BE2C (cell line): ENCODE measurements around the gene ALCAM.

Experiments
- DNase-seq: peaks from one replicate; pipeline ENCODE4 v3.0.0-alpha.2; 2020
- H3K27me3 ChIP-seq: fragments of 250-450 bp; sonication (Bioruptor Pico); 2 replicates; pipeline ENCODE4 v1.5.1; 2020; ENCODE audit warnings: mild to moderate bottlenecking
- H3K36me3 ChIP-seq: fragments of 250-450 bp; sonication (Bioruptor Pico); 2 replicates; pipeline ENCODE4 v1.5.1; 2020; ENCODE audit warnings: mild to moderate bottlenecking
- H3K4me1 ChIP-seq: fragments of 250-450 bp; sonication (Bioruptor Pico); 2 replicates; pipeline ENCODE4 v1.5.1; 2020
- H3K4me3 ChIP-seq: 2 replicates; pipeline ENCODE4 v1.5.1; 2011; ENCODE audit warnings: low read depth, low read length
- H3K9me3 ChIP-seq: fragments of 250-450 bp; sonication (Bioruptor Pico); 2 replicates; pipeline ENCODE4 v1.5.1; 2020
- TF ChIP-seq, protein P1 (sequence below): IDR thresholded peaks from 2 replicates; pipeline ENCODE4 v1.5.1; 2012; ENCODE audit warnings: mild to moderate bottlenecking, low read depth, low read length

ALCAM gene

DNA sequence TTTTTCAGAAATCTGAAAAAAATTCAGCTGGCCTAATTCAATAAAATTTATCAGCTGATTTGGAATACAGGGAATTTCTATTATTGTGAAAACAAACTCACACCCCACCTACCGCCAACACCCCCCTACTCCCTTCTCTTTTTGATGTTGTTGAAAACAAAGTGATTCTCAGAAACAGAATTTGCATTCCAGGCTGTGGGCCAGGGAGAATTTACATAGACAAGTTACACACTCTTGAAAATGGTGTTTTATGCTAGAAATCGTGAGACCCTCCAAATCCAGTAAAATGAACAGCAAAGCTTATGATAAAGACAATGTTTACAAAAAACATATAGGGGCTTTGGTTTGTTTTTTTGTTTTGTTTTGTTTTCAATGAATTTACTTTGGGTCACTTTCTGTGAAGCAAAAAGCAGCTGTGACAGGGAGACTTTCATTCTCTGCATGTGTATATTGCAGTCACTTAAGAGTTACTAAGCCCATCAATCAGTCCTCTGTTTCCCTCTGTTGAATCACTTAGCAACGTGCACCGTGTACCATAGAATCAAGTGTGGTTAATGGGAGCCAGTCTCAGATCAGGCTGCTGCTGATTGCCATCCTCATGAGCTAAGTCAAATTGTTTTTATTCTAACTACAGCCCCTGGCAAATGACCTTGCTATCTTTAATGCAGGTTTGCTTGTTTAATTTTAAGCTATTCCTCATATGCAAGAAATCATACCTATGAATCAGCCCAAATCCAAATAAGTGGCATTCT is 159.8 kb downstream of the ALCAM start:
- Histone ChIP-seq H3K9me3 (no peaks in the 10 kb centered on the region), H3K4me3 (no peak overlapping the region), H3K27me3 (no peaks in the 10 kb centered on the region), H3K4me1 (no peaks in the 10 kb centered on the region; the same call in 1 of the 2 replicates), H3K36me3 (peaks cover 34% of the 10 kb centered on the region)
- TF ChIP-seq, protein P1, sequence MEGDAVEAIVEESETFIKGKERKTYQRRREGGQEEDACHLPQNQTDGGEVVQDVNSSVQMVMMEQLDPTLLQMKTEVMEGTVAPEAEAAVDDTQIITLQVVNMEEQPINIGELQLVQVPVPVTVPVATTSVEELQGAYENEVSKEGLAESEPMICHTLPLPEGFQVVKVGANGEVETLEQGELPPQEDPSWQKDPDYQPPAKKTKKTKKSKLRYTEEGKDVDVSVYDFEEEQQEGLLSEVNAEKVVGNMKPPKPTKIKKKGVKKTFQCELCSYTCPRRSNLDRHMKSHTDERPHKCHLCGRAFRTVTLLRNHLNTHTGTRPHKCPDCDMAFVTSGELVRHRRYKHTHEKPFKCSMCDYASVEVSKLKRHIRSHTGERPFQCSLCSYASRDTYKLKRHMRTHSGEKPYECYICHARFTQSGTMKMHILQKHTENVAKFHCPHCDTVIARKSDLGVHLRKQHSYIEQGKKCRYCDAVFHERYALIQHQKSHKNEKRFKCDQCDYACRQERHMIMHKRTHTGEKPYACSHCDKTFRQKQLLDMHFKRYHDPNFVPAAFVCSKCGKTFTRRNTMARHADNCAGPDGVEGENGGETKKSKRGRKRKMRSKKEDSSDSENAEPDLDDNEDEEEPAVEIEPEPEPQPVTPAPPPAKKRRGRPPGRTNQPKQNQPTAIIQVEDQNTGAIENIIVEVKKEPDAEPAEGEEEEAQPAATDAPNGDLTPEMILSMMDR = no peak
- DNase-seq = no peak

DNA sequence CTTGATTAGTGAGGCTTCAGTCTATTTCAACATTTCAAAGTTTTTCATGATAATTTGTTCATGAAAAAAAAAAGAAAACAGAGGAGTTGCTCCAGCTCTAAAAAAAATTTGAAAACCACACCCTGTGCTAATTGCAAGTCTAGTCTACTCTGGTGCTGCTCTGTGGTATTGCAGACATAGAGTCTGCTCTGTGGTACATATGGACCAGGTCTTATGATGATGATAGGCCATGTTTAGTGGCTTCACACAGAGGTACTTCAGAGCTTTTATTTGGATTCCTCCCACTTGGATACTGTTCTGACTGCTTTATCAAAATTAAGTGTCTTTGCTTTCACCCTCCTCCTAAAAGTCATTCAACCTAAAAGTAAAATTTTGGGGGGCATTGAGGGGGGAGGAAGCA is 160.8 kb downstream of the ALCAM start:
- peaks cover 42% of the 10 kb centered on the region for H3K36me3 ChIP-seq
- TF ChIP-seq, protein P1 = no peak
- no peaks in the 10 kb centered on the region; the same call in 1 of the 2 replicates for H3K4me1 ChIP-seq
- no peak for DNase-seq
- H3K27me3 ChIP-seq = no peaks in the 10 kb centered on the region
- H3K4me3 ChIP-seq = no peak overlapping the region
- no peaks in the 10 kb centered on the region for H3K9me3 ChIP-seq

DNA sequence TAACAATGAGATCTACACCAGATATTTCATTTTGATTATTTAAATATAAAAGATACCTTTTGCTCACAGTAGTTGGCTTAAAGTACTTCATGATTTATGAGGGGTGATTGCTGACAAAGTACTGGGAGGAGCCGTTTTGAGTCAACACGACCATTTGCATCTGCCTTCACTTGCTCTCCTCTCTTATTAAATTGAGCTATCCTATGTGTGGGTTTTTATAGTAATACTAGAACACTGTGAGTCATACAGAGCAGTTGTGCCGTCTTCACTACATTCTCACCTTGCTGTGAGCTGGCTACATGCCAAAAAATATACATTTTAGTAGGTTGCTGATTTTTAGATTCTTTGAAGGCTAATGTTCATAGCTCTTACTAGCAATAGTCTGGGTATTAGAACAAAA is 161.2 kb downstream of the ALCAM start:
- no peaks in the 10 kb centered on the region for H3K27me3 ChIP-seq
- DNase-seq = no peak
- TF ChIP-seq, protein P1 = no peak
- no peak overlapping the region for H3K4me3 ChIP-seq
- no peaks in the 10 kb centered on the region for H3K9me3 ChIP-seq
- peaks cover 46% of the 10 kb centered on the region for H3K36me3 ChIP-seq
- no peaks in the 10 kb centered on the region; the same call in 1 of the 2 replicates for H3K4me1 ChIP-seq

DNA sequence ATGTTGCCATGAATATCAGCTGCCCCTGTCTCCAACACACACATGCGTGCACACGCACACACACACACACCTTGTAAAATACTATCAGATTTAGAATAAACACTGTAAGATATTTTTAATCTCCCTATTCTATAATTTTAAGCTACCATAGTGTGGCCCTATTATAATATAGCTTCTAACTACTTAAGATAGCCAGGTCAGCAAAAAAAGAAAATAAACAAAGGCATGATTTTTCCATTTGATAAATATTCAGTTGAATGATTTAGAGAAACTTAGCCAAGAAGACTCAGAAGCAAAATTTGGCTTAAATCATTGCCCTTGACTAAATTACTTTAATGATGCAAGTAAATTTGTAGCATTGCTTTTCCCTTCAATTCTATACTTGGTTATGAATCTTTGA is 162.2 kb downstream of the ALCAM start:
- Histone ChIP-seq H3K36me3 (peaks cover 56% of the 10 kb centered on the region), H3K4me3 (no peak overlapping the region), H3K27me3 (no peaks in the 10 kb centered on the region), H3K9me3 (no peaks in the 10 kb centered on the region), H3K4me1 (no peaks in the 10 kb centered on the region; the same call in 1 of the 2 replicates)
- TF ChIP-seq, protein P1 = no peak
- no peak for DNase-seq

DNA sequence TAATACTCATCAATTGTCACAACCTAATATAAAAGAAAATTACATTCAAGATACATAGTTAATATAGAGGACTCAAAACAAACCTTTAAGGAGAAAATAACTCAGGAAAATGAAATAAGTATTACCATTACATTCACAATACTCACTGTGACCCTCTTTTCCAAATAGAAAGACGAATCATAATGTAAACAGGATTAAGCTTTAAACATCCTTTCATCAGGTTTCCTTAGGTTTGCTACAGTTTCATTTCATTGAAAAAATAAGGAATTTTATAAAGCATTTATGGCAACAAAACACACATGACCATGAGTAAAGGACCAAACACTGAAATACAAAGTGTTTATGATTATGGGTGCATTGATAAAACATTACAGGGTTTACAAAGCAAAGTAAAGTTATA is 162.7 kb downstream of the ALCAM start:
- peaks cover 57% of the 10 kb centered on the region for H3K36me3 ChIP-seq
- no peaks in the 10 kb centered on the region for H3K9me3 ChIP-seq
- no peak overlapping the region for H3K4me3 ChIP-seq
- no peak for DNase-seq
- H3K4me1 ChIP-seq = no peaks in the 10 kb centered on the region; the same call in 1 of the 2 replicates
- H3K27me3 ChIP-seq = no peaks in the 10 kb centered on the region
- TF ChIP-seq, protein P1 = no peak

DNA sequence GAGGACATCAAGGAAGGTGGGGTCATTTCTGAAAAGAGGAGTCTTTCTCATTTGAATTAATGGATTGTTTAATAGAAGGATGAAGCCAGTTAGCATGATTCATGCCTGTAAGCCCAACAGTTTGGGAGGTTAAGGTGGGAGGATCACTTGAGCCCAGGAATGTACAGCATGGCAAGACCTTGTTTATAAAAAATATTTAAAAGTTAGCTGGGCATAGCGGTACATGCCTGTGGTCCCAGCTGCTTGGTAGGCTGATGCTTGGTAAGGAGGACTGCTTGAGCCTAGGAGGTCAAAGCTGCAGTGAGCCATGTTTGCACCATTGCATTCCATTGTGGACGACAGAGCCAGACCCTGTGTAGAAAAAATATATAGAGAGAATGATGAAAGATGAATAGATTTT is 165.5 kb downstream of the ALCAM start:
- TF ChIP-seq, protein P1 = no peak
- Histone ChIP-seq H3K4me3 (no peak overlapping the region), H3K9me3 (no peaks in the 10 kb centered on the region), H3K27me3 (no peaks in the 10 kb centered on the region), H3K4me1 (peaks cover under 1% of the 10 kb centered on the region; the same call in 1 of the 2 replicates), H3K36me3 (peaks cover 60% of the 10 kb centered on the region)
- DNase-seq = no peak
